MCF 10A (cell line): ENCODE data around the gene SPATS2. TPM values are rescaled to one million over a fixed set of nuclear protein-coding genes. Genes with fewer than 3 reads are reported as not detected.
"Not testable (repeated sequence)": the region's sequence is repeated elsewhere in the genome, so short reads cannot be mapped to it uniquely, and the experiment has no call there.

ENCODE experiments used
- Bru-seq: library from RNA; stranded (reverse); fragments of 400-500 nt; gene quantifications from one replicate; lab custom pipeline; 2021; lab: Mats Ljungman, UMichigan
- BruChase-seq, 2 experiments: library from RNA; stranded (reverse); fragments of 400-500 nt; gene quantifications; one replicate each; lab custom pipeline; 2021; lab: Mats Ljungman, UMichigan
- BruUV-seq: library from RNA; stranded (reverse); fragments of 400-500 nt; replicated peaks from 2 replicates; lab custom pipeline; 2021; lab: Mats Ljungman, UMichigan
- CTCF ChIA-PET: fragments of 300-600 bp; sonication (Branson Sonifier 250); formaldehyde crosslinking; extraction: SDS; loops from one replicate; lab custom pipeline; 2021; ENCODE audit warnings: antibody characterized with exemption, inconsistent platforms; lab: Yijun Ruan, JAX
- POLR2A ChIA-PET: fragments of 300-600, 350-650 bp; sonication (Branson Sonifier 250); formaldehyde crosslinking; extraction: SDS; loops from one replicate; lab custom pipeline; 2020; ENCODE audit warnings: antibody characterized with exemption, inconsistent platforms; lab: Yijun Ruan, JAX
- DNase-seq: peaks from one replicate; pipeline ENCODE4 v3.0.0-alpha.2; 2018; ENCODE audit not compliant: unreplicated experiment
- H3K27ac Mint-ChIP-seq: one replicate; pipeline ENCODE4 v1.8.0; 2022; ENCODE audit warnings: mild to moderate bottlenecking, low read depth, mixed read lengths; ENCODE audit not compliant: unreplicated experiment
- H3K27me3 Mint-ChIP-seq: one replicate; pipeline ENCODE4 v1.8.0; 2022; ENCODE audit warnings: mixed read lengths; ENCODE audit not compliant: insufficient read depth, unreplicated experiment
- H3K36me3 Mint-ChIP-seq: one replicate; pipeline ENCODE4 v1.8.0; 2022; ENCODE audit warnings: mild to moderate bottlenecking, moderate library complexity, mixed read lengths; ENCODE audit not compliant: insufficient read depth, unreplicated experiment
- H3K4me1 Mint-ChIP-seq: one replicate; pipeline ENCODE4 v1.8.0; 2022; ENCODE audit warnings: mixed read lengths; ENCODE audit not compliant: insufficient read depth, unreplicated experiment
- H3K4me3 Mint-ChIP-seq: one replicate; pipeline ENCODE4 v1.8.0; 2022; ENCODE audit warnings: mild to moderate bottlenecking, moderate library complexity, mixed read lengths; ENCODE audit not compliant: unreplicated experiment
- H3K9me3 Mint-ChIP-seq: one replicate; pipeline ENCODE4 v1.8.0; 2022; ENCODE audit warnings: mixed read lengths; ENCODE audit not compliant: unreplicated experiment
- CTCF ChIP-seq: fragments of 200-600 bp; IDR thresholded peaks from one replicate; pipeline ENCODE4 v1.8.0; 2022; ENCODE audit warnings: antibody characterized with exemption, mild to moderate bottlenecking; ENCODE audit not compliant: unreplicated experiment
- intact Hi-C: fragments of 100-400 bp; cut with micrococcal nuclease; formaldehyde crosslinking; loops from 2 replicates; pipeline ENCODE4 v1.14.1; 2022
- long read RNA-seq: library from polyadenylated mRNA; stranded (forward); transcript quantifications from one replicate; pipeline ENCODE4 v2.0.0, GENCODE V29; 2022
- total RNA-seq: library from RNA; stranded (reverse); gene quantifications from 2 replicates; pipeline ENCODE4 v1.2.3, GENCODE V29; 2022

Gene SPATS2
- total RNA-seq (21.0 and 26.0 TPM in 2 replicates), Bru-seq, nascent RNA (percentile 61 among the genes with signal in this experiment), BruChase-seq, experiment 1, labeled RNA remaining after a 6-hour chase (percentile 63 among the genes with signal in this experiment), BruChase-seq, experiment 2, labeled RNA remaining after a 2-hour chase (percentile 62 among the genes with signal in this experiment)
- long read RNA-seq, transcript SPATS2-222 (14 exons, 2,993 nt): minor isoform, 22 of 75 reads
- long read RNA-seq, transcript SPATS2-201 (13 exons, 3,158 nt): major isoform, 30 of 75 reads
- long read RNA-seq, partial matches to known transcripts: 4 of 75 reads
- long read RNA-seq, other reads (novel, unspliced or antisense): 17 of 75 reads

GRCh38 chr12:49367381-49368239, at the start of gene SPATS2:
Gene SPATS2, plus strand, starts transcription at chr12:49367462. Its CDS starts 93,551 bp downstream, at chr12:49461013.
- TF ChIP-seq CTCF: no peak
- CTCF ChIA-PET: interaction anchor here (0.6 to 4.2 kb wide), 8 partner anchors 10 to 352 kb away, joined by 3 to 30 read pairs (median 4); no protein-coding TSS in a partner anchor
- DNase-seq: peak; percentile 27
- H3K4me1 Mint-ChIP-seq: peaks cover 24% of the 10 kb centered on the region
- peaks cover 10% of the 10 kb centered on the region for H3K36me3 Mint-ChIP-seq
- intact Hi-C loops: no loop called here
- peak within 1 kb of the TSS; percentile 33 for H3K27ac Mint-ChIP-seq
- no peaks in the 10 kb centered on the region for H3K9me3 Mint-ChIP-seq
- peak within 1 kb of the TSS; percentile 80 for H3K4me3 Mint-ChIP-seq
- BruUV-seq: no TSS peak
- H3K27me3 Mint-ChIP-seq: no peaks in the 10 kb centered on the region
- POLR2A ChIA-PET: interaction anchor here (0.6 to 4.0 kb wide), 37 partner anchors 9 to 1834 kb away, joined by 3 to 57 read pairs (median 4); partner anchors contain the start of genes BCDIN3D, TMBIM6, TUBA1B and TUBA1C

GRCh38 chr12:49320411-49321103, 46.7 kb upstream of the SPATS2 start:
- H3K27ac Mint-ChIP-seq, BruUV-seq, H3K9me3 Mint-ChIP-seq, DNase-seq, POLR2A ChIA-PET, H3K27me3 Mint-ChIP-seq, CTCF ChIA-PET, H3K36me3 Mint-ChIP-seq, intact Hi-C loops: not testable (repeated sequence)
- H3K4me3 Mint-ChIP-seq: peak overlapping the region; percentile 61
- peaks cover 13% of the 10 kb centered on the region for H3K4me1 Mint-ChIP-seq

GRCh38 chr12:49322367-49322707, 44.9 kb upstream of the SPATS2 start:
- Mint-ChIP-seq H3K4me1 (peaks cover 13% of the 10 kb centered on the region), H3K36me3 (peaks cover 5% of the 10 kb centered on the region), H3K9me3 (no peaks in the 10 kb centered on the region), H3K27ac (no peak overlapping the region), H3K27me3 (no peaks in the 10 kb centered on the region), H3K4me3 (peak overlapping the region; percentile 100)
- BruUV-seq: TSS peak; percentile 92
- ChIA-PET POLR2A (interaction anchor here (0.6 to 1.6 kb wide), 10 partner anchors 19 to 419 kb away, joined by 3 to 6 read pairs (median 4); partner anchors contain the start of genes DNAJC22 and TMBIM6), CTCF (interaction anchor here (0.6 to 1.5 kb wide), 9 partner anchors 10 to 192 kb away, joined by 3 to 6 read pairs (median 4); no protein-coding TSS in a partner anchor)
- intact Hi-C loops: no loop called here
- TF ChIP-seq CTCF: no peak
- no peak for DNase-seq
